HepG2 (cell line): ENCODE measurements around the gene CBX2. TPM values are rescaled to one million over a fixed set of nuclear protein-coding genes. Genes with fewer than 3 reads are reported as not detected.
A peak's percentile ranks its signal among the peaks of the same experiment; 100 is the strongest.

Source experiments
- BHLHE40 ChIP-seq: IDR thresholded peaks from 2 replicates; pipeline ENCODE4 v1.6.1; 2011; ENCODE audit warnings: low read length, improper control_type of control experiment
- CC2D1A ChIP-seq: sonication (generic); formaldehyde crosslinking; IDR thresholded peaks from 2 replicates; pipeline ENCODE4 v1.8.1; 2023; ENCODE audit warnings: mild to moderate bottlenecking, missing genetic modification reagents
- CCDC6 ChIP-seq: sonication (generic); formaldehyde crosslinking; IDR thresholded peaks from 2 replicates; pipeline ENCODE4 v1.8.1; 2022; ENCODE audit warnings: mild to moderate bottlenecking, missing genetic modification reagents, moderate library complexity
- DNMT1 ChIP-seq: sonication (generic); formaldehyde crosslinking; IDR thresholded peaks from 2 replicates; pipeline ENCODE4 v1.5.1; 2020; ENCODE audit warnings: mild to moderate bottlenecking, missing genetic modification reagents
- FOSL2 ChIP-seq: sonication (generic); formaldehyde crosslinking; IDR thresholded peaks from 2 replicates; pipeline ENCODE4 v1.4.0; 2020; ENCODE audit warnings: missing genetic modification reagents
- HNRNPLL ChIP-seq: fragments of 200-400 bp; formaldehyde crosslinking; IDR thresholded peaks from 2 replicates; pipeline ENCODE4 v1.6.1; 2017; ENCODE audit warnings: mild to moderate bottlenecking, low read depth, low read length; ENCODE audit not compliant: poor library complexity, severe bottlenecking
- JUN ChIP-seq: sonication (generic); formaldehyde crosslinking; IDR thresholded peaks from 2 replicates; pipeline ENCODE4 v1.4.0; 2020; ENCODE audit warnings: mild to moderate bottlenecking, missing genetic modification reagents
- MIER3 ChIP-seq: IDR thresholded peaks from 2 replicates; pipeline ENCODE4 v1.6.1; 2016; ENCODE audit warnings: missing compliant biosample characterization, borderline replicate concordance
- NR1H2 ChIP-seq: sonication (generic); formaldehyde crosslinking; IDR thresholded peaks from 2 replicates; pipeline ENCODE4 v1.8.1; 2022; ENCODE audit warnings: low read depth, missing genetic modification reagents, borderline replicate concordance
- RXRA ChIP-seq: sonication (generic); formaldehyde crosslinking; IDR thresholded peaks from 2 replicates; pipeline ENCODE4 v1.5.1; 2020; ENCODE audit warnings: missing genetic modification reagents
- SMAD1 ChIP-seq: sonication (generic); formaldehyde crosslinking; IDR thresholded peaks from 2 replicates; pipeline ENCODE4 v1.4.0; 2020; ENCODE audit warnings: missing genetic modification reagents, low read depth, mild to moderate bottlenecking, borderline replicate concordance
- ZBTB21 ChIP-seq: sonication (generic); formaldehyde crosslinking; IDR thresholded peaks from 2 replicates; pipeline ENCODE4 v1.4.0; 2020; ENCODE audit warnings: missing genetic modification reagents
- ZBTB3 ChIP-seq: sonication (generic); formaldehyde crosslinking; IDR thresholded peaks from 2 replicates; pipeline ENCODE4 v1.4.0; 2020; ENCODE audit warnings: low read depth, mild to moderate bottlenecking, moderate library complexity, missing genetic modification reagents, borderline replicate concordance
- ZBTB37 ChIP-seq: sonication (generic); formaldehyde crosslinking; IDR thresholded peaks from 2 replicates; pipeline ENCODE4 v1.4.0; 2020; ENCODE audit warnings: mild to moderate bottlenecking, missing genetic modification reagents
- ZFP37 ChIP-seq: sonication (generic); formaldehyde crosslinking; IDR thresholded peaks from 2 replicates; pipeline ENCODE4 v1.4.0; 2020; ENCODE audit warnings: missing genetic modification reagents, borderline replicate concordance
- ZNF251 ChIP-seq: sonication (generic); formaldehyde crosslinking; IDR thresholded peaks from 2 replicates; pipeline ENCODE4 v1.9.0; 2021; ENCODE audit warnings: mild to moderate bottlenecking, missing genetic modification reagents
- ZNF329 ChIP-seq: sonication (generic); formaldehyde crosslinking; IDR thresholded peaks from 2 replicates; pipeline ENCODE4 v1.9.0; 2021; ENCODE audit warnings: low read depth, mild to moderate bottlenecking, missing genetic modification reagents
- ZNF354B ChIP-seq: sonication (generic); formaldehyde crosslinking; IDR thresholded peaks from 2 replicates; pipeline ENCODE4 v1.8.0; 2022; ENCODE audit warnings: mild to moderate bottlenecking, missing genetic modification reagents
- ZNF468 ChIP-seq: sonication (generic); formaldehyde crosslinking; IDR thresholded peaks from 2 replicates; pipeline ENCODE4 v1.8.0; 2022; ENCODE audit warnings: mild to moderate bottlenecking, moderate library complexity, missing genetic modification reagents
- ZNF546 ChIP-seq: sonication (generic); formaldehyde crosslinking; conservative IDR thresholded peaks from 2 replicates; pipeline ENCODE4 v1.8.1; 2023; ENCODE audit warnings: mild to moderate bottlenecking, missing genetic modification reagents
- ZNF614 ChIP-seq: IDR thresholded peaks from 2 replicates; pipeline ENCODE4 v1.6.1; 2018; ENCODE audit warnings: missing biosample characterization, missing genetic modification reagents, inconsistent platforms, borderline replicate concordance
- polyA plus RNA-seq, 8 experiments: library from polyadenylated mRNA; depleted of rRNA in 3 of 8; stranded (reverse) in 7 of 8; unstranded in 1 of 8; fragments of >200 nt; fragmentation: Illumina TruSeq in 4 of 8; extraction: Trizol in 4 of 8; gene quantifications; 2 replicates each; pipeline versions ENCODE4 v1.2.1 to v1.2.3, GENCODE V29; 2011 to 2016; ENCODE audit warnings: low read depth in 4 of 8, missing spikeins in 1 of 8, mixed read lengths in 1 of 8; ENCODE audit not compliant: insufficient read depth in 1 of 8
- total RNA-seq, 5 experiments: library from RNA; depleted of rRNA; stranded (reverse); fragments of >200 nt; fragmentation: Illumina TruSeq; extraction: Trizol; gene quantifications; 2 replicates each; pipeline ENCODE4 v1.2.3, GENCODE V29; 2016; ENCODE audit warnings: low read depth in 1 of 5
- TF ChIP-seq, protein P1 (sequence below): IDR thresholded peaks from 2 replicates; pipeline ENCODE4 v1.6.1; 2016; ENCODE audit warnings: missing compliant biosample characterization, missing genetic modification reagents, borderline replicate concordance
- TF ChIP-seq, protein P2 (sequence below): sonication (generic); formaldehyde crosslinking; IDR thresholded peaks from 2 replicates; pipeline ENCODE4 v1.5.1; 2020; ENCODE audit warnings: mild to moderate bottlenecking, missing genetic modification reagents, borderline replicate concordance
- TF ChIP-seq, protein P3 (sequence below): IDR thresholded peaks from 2 replicates; pipeline ENCODE4 v1.6.1; 2016; ENCODE audit warnings: low read depth, control low read depth

The CBX2 gene
- total and polyA plus RNA-seq, 2 of the 13 experiments (the other 11 are each of a cell fraction or from before 2014, with no cell fraction given) = 14.5 to 31.1 TPM

DNA sequence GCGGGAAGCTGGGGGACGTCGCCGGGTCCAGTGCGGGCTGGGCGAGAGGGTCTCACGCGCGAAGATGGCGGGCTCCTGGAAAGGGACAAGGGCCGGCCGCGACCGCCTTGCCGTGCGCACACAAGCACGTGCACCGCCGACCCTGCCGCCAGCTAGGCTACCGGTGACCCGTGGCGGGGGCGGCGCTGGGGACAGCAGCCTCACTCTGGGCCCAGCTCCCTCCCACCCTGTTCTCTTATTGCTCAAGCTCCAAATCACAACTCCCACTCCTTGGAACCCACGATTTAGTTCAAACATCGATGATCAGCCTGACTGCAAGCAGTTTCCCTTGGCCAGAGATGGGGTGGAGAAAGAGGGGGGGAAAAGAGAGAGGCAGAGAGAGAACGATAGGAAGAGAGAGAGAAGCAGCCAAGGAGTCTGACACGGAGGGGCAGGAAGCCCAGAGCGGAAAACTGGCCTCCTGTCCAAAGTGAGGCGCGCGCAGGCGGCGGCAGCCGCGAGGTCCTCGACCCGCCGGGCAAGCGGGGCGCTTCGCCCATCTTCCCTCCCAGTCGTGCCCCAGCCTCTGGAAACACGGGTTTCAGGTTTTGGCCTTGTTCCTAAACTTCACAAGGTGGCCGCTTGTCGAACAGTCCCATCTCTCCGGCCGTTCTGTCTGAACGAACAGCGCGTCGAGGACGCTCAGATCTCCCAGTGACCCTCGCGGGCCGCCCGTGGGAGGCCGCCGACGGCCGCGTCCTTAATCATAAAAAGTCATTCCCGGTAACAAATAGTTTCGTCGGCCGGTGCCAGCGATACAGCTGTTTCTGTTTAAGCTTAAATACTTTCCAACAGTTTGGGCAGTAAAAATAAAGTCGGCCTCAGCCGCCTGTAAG, 20.6 kb downstream of the CBX2 start (continued):
- TF ChIP-seq, protein P1, sequence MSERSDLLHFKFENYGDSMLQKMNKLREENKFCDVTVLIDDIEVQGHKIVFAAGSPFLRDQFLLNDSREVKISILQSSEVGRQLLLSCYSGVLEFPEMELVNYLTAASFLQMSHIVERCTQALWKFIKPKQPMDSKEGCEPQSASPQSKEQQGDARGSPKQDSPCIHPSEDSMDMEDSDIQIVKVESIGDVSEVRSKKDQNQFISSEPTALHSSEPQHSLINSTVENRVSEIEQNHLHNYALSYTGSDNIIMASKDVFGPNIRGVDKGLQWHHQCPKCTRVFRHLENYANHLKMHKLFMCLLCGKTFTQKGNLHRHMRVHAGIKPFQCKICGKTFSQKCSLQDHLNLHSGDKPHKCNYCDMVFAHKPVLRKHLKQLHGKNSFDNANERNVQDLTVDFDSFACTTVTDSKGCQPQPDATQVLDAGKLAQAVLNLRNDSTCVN (CRISPR knock-in tag) = no peak
- 0 out of 2 replicates have a peak, but pooled peaks have one; percentile 8 for TF ChIP-seq NR1H2 (CRISPR knock-in tag)
- TF ChIP-seq ZNF614 = no peak
- TF ChIP-seq ZFP37 (CRISPR knock-in tag) = 0 out of 2 replicates have a peak, but pooled peaks have one; percentile 39
- peak; percentile 7; the same call in 1 of the 2 replicates for TF ChIP-seq RXRA (CRISPR knock-in tag)
- no peak for TF ChIP-seq ZBTB21
- TF ChIP-seq CC2D1A (CRISPR knock-in tag) = no peak
- TF ChIP-seq ZNF251 (CRISPR knock-in tag) = no peak
- peak; percentile 69; the same call in 1 of the 2 replicates for TF ChIP-seq CCDC6 (CRISPR knock-in tag)
- TF ChIP-seq SMAD1 = 0 out of 2 replicates have a peak, but pooled peaks have one; percentile 60
- TF ChIP-seq ZNF468 = no peak
- TF ChIP-seq, protein P2, sequence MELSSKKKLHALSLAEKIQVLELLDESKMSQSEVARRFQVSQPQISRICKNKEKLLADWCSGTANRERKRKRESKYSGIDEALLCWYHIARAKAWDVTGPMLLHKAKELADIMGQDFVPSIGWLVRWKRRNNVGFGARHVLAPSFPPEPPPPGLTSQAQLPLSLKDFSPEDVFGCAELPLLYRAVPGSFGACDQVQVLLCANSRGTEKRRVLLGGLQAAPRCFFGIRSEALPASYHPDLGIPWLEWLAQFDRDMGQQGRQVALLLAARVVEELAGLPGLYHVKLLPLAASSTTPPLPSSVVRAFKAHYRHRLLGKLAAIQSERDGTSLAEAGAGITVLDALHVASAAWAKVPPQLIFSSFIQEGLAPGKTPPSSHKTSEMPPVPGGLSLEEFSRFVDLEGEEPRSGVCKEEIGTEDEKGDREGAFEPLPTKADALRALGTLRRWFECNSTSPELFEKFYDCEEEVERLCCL (CRISPR knock-in tag) = no peak; the same call in 1 of the 2 replicates
- no peak for TF ChIP-seq JUN (CRISPR knock-in tag)
- no peak for TF ChIP-seq ZBTB3 (CRISPR knock-in tag)
- TF ChIP-seq, protein P3, sequence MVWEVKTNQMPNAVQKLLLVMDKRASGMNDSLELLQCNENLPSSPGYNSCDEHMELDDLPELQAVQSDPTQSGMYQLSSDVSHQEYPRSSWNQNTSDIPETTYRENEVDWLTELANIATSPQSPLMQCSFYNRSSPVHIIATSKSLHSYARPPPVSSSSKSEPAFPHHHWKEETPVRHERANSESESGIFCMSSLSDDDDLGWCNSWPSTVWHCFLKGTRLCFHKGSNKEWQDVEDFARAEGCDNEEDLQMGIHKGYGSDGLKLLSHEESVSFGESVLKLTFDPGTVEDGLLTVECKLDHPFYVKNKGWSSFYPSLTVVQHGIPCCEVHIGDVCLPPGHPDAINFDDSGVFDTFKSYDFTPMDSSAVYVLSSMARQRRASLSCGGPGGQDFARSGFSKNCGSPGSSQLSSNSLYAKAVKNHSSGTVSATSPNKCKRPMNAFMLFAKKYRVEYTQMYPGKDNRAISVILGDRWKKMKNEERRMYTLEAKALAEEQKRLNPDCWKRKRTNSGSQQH (CRISPR knock-in tag) = no peak
- peak; percentile 76; the same call in 1 of the 2 replicates for TF ChIP-seq ZNF546 (CRISPR knock-in tag)
- TF ChIP-seq FOSL2 = no peak
- TF ChIP-seq ZBTB37 (CRISPR knock-in tag) = no peak
- no peak for TF ChIP-seq BHLHE40
- no peak for TF ChIP-seq ZNF354B (CRISPR knock-in tag)
- TF ChIP-seq HNRNPLL = no peak
- TF ChIP-seq DNMT1 = peak; percentile 79; the same call in 1 of the 2 replicates
- no peak for TF ChIP-seq MIER3 (CRISPR knock-in tag)
- TF ChIP-seq ZNF329 (CRISPR knock-in tag) = no peak
